ENCODE measurements around the gene BCAS1. TPM values are rescaled to one million over a fixed set of nuclear protein-coding genes. Genes with fewer than 3 reads are reported as not detected.

Gene BCAS1
- polyA plus RNA-seq, 1 of the 3 experiments (the other 2 are of a cell fraction): not detected

DNA sequence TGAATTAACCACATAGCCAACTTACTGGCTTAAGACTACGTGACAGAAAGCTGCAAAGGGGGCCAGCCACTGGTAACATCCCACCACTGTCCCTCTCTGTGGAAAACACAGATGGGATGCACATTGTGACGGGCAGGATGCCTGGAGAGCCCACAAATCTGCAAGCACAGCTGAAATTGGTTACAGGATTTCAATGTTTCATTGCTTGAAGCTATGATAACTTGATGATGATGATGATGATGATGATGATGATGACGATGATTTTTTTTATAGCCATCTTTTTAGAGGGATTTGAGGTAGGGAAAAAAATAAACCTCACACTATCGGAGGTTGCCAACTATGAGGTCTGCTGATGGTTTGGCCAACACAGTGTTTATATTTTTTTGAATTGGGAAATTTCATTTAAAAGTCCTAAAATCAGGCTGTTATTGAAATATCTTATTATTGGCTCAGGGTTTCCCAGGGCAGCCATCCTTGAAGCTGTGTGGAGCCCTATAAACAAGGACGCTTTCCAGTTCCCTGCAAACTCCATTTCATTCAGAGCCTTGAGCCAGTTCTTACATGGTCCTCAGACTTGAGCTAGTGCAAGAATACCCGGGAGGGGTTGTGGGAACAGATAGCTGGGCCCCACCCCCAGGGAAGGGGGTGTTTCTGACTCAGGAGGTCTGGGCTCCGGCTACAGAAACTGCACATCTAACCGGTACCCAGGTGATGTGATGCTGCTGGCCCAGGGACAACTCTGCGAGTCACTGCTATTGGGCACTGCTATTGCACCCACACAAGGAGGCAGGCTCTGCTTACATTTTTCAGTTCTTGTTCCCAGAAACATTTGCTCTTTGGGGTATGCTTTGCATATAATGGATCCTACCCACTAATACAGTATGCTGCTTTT, 27.1 kb downstream of the BCAS1 start (continued):
- no peak for TF ChIP-seq GABPA (IDR thresholded peaks at IDR 0.05; ENCODE audit: low read depth)
- TF ChIP-seq, protein P1, sequence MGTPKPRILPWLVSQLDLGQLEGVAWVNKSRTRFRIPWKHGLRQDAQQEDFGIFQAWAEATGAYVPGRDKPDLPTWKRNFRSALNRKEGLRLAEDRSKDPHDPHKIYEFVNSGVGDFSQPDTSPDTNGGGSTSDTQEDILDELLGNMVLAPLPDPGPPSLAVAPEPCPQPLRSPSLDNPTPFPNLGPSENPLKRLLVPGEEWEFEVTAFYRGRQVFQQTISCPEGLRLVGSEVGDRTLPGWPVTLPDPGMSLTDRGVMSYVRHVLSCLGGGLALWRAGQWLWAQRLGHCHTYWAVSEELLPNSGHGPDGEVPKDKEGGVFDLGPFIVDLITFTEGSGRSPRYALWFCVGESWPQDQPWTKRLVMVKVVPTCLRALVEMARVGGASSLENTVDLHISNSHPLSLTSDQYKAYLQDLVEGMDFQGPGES (IDR thresholded peaks at IDR 0.05; ENCODE audit: low read depth, low read length): no peak
- TF ChIP-seq TEAD4 (IDR thresholded peaks at IDR 0.05; ENCODE audit: borderline replicate concordance, insufficient read depth): no peak
- no peak for TF ChIP-seq MEF2A (IDR thresholded peaks at IDR 0.05; ENCODE audit: borderline replicate concordance, low read depth)
- no peak for TF ChIP-seq EP300 (IDR thresholded peaks at IDR 0.05; ENCODE audit: borderline replicate concordance in 1 of 2, low read depth in 1 of 2, low read length in 1 of 2)
- TF ChIP-seq FOXM1 (IDR thresholded peaks at IDR 0.05; ENCODE audit: low read depth): no peak

DNA sequence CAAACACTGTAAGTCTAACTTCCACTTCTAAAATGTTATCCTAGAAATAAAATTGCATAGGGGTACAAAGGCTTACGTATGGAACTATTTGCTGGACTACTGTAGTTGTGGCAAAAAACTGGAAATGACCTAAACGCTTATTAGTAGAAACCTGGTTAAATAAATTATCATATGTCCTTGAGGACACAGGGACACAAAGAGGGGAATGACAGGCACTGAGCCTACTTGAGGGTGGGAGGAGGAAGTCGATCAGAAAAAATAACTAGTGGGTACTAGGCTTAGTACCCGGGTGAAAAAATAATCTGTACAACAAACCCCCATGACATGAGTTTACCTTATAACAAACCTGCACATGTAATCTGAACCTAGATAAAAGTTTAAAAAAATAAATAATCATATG, 28.4 kb downstream of the BCAS1 start:
- TF ChIP-seq FOXM1 (IDR thresholded peaks at IDR 0.05; ENCODE audit: low read depth) (no peak), TCF12 (IDR thresholded peaks at IDR 0.05) (no peak), POLR2AphosphoS5 (IDR thresholded peaks at IDR 0.05; ENCODE audit: low read depth, low read length) (no peak), YY1 (IDR thresholded peaks at IDR 0.05; ENCODE audit: low read depth) (no peak), NFIC (IDR thresholded peaks at IDR 0.05; ENCODE audit: borderline replicate concordance) (no peak), MXI1 (IDR thresholded peaks at IDR 0.05; ENCODE audit: low read depth, low read length) (no peak), RFX5 (IDR thresholded peaks at IDR 0.05; ENCODE audit: low read length) (no peak), TEAD4 (IDR thresholded peaks at IDR 0.05; ENCODE audit: borderline replicate concordance, insufficient read depth) (no peak), FOXJ3 (CRISPR knock-in tag; IDR thresholded peaks at IDR 0.05) (no peak), GABPA (IDR thresholded peaks at IDR 0.05; ENCODE audit: low read depth) (no peak), RAD21 (IDR thresholded peaks at IDR 0.05; ENCODE audit: low read length) (no peak), TAF1 (IDR thresholded peaks at IDR 0.05; ENCODE audit: borderline replicate concordance, low read depth, low read length) (no peak), FOSL2 (IDR thresholded peaks at IDR 0.05; ENCODE audit: borderline replicate concordance, low read depth) (no peak)
- TF ChIP-seq, protein P2, sequence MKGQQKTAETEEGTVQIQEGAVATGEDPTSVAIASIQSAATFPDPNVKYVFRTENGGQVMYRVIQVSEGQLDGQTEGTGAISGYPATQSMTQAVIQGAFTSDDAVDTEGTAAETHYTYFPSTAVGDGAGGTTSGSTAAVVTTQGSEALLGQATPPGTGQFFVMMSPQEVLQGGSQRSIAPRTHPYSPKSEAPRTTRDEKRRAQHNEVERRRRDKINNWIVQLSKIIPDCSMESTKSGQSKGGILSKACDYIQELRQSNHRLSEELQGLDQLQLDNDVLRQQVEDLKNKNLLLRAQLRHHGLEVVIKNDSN (IDR thresholded peaks at IDR 0.05; ENCODE audit: borderline replicate concordance, low read depth): no peak
- TF ChIP-seq, protein P3, sequence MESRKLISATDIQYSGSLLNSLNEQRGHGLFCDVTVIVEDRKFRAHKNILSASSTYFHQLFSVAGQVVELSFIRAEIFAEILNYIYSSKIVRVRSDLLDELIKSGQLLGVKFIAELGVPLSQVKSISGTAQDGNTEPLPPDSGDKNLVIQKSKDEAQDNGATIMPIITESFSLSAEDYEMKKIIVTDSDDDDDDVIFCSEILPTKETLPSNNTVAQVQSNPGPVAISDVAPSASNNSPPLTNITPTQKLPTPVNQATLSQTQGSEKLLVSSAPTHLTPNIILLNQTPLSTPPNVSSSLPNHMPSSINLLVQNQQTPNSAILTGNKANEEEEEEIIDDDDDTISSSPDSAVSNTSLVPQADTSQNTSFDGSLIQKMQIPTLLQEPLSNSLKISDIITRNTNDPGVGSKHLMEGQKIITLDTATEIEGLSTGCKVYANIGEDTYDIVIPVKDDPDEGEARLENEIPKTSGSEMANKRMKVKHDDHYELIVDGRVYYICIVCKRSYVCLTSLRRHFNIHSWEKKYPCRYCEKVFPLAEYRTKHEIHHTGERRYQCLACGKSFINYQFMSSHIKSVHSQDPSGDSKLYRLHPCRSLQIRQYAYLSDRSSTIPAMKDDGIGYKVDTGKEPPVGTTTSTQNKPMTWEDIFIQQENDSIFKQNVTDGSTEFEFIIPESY (IDR thresholded peaks at IDR 0.05; ENCODE audit: borderline replicate concordance, low read depth): no peak
- TF ChIP-seq, protein P4, sequence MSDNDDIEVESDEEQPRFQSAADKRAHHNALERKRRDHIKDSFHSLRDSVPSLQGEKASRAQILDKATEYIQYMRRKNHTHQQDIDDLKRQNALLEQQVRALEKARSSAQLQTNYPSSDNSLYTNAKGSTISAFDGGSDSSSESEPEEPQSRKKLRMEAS (IDR thresholded peaks at IDR 0.05; ENCODE audit: low read depth): no peak
- Histone ChIP-seq H3K36me3 (replicated peaks in 1 of 2; ENCODE audit: control insufficient read depth in 1 of 2, insufficient read depth in 2 of 2, low read length in 1 of 2) (no peaks in the 10 kb centered on the region), H3K4me3 (ENCODE audit: low read depth in 2 of 2, low read length in 1 of 2) (no peak overlapping the region), H3K4me2 (no peak overlapping the region), H3K27me3 (ENCODE audit: insufficient read depth) (no peaks in the 10 kb centered on the region), H3K4me1 (ENCODE audit: control insufficient read depth in 1 of 2, insufficient read depth in 2 of 2, low read depth in 1 of 2, low read length in 1 of 2) (no peaks in the 10 kb centered on the region; a peak in 1 of 4 replicates), H2AFZ (ENCODE audit: low read depth) (no peak overlapping the region), H3K27ac (ENCODE audit: low read depth in 2 of 2, low read length in 1 of 2) (no peak overlapping the region), H3K9me3 (no peaks in the 10 kb centered on the region), H3K9me2 (no peaks in the 10 kb centered on the region), H3K79me2 (ENCODE audit: insufficient read depth) (no peaks in the 10 kb centered on the region), H3K9ac (no peak overlapping the region), H3F3A (replicated peaks; ENCODE audit: insufficient read depth) (no peaks in the 10 kb centered on the region), H4K20me1 (ENCODE audit: insufficient read depth) (no peaks in the 10 kb centered on the region)
- ChIA-PET CTCF (interaction anchor here (1.5 kb wide), 1 partner anchor 18 kb away, joined by 3 read pairs; no protein-coding TSS in a partner anchor), POLR2A (no interaction called here)
- no peak for DNase-seq
- WGBS (ENCODE audit: low lambda C conversion rate): 66% methylated on average over 4 of the region's 4 CpGs

Measured in SK-N-SH (cell line).